Measurements from ENCODE around the gene CARS2. TPM values are rescaled to one million over a fixed set of nuclear protein-coding genes. Genes with fewer than 3 reads are reported as not detected.
A peak's percentile ranks its signal among the peaks of the same experiment; 100 is the strongest.

CARS2 gene
- total RNA-seq, 1 donor from 2014 or later: 152 TPM

- FAIRE-seq (no peak), DNase-seq (ENCODE audit: low read depth) (no peak)
- no peak for TF ChIP-seq CTCF (IDR thresholded peaks at IDR 0.05; ENCODE audit: insufficient read depth, low read length, severe bottlenecking)
- no peaks in the 10 kb centered on the region for H3K27me3 ChIP-seq (ENCODE audit: control insufficient read depth, insufficient read depth, low read length)
- H3K4me3 ChIP-seq (ENCODE audit: low read depth, low read length): no peak overlapping the region
- H3K36me3 ChIP-seq (ENCODE audit: control insufficient read depth, insufficient read depth, low read length): peaks cover 6% of the 10 kb centered on the region
Observed at GRCh38 chr13:110618780-110619179, 87.1 kb downstream of the CARS2 start.

GRCh38 chr13:110618167-110618566 is 87.7 kb downstream of the CARS2 start:
- TF ChIP-seq CTCF (IDR thresholded peaks at IDR 0.05; ENCODE audit: insufficient read depth, low read length, severe bottlenecking): no peak
- Histone ChIP-seq H3K27me3 (ENCODE audit: control insufficient read depth, insufficient read depth, low read length) (no peaks in the 10 kb centered on the region), H3K4me3 (ENCODE audit: low read depth, low read length) (no peak overlapping the region), H3K36me3 (ENCODE audit: control insufficient read depth, insufficient read depth, low read length) (peaks cover 3% of the 10 kb centered on the region)
- no peak for DNase-seq (ENCODE audit: low read depth)
- FAIRE-seq: no peak

- TF ChIP-seq CTCF (IDR thresholded peaks at IDR 0.05; ENCODE audit: insufficient read depth, low read length, severe bottlenecking): no peak
- no peaks in the 10 kb centered on the region for H3K27me3 ChIP-seq (ENCODE audit: control insufficient read depth, insufficient read depth, low read length)
- FAIRE-seq (no peak), DNase-seq (ENCODE audit: low read depth) (peak; percentile 69)
- no peaks in the 10 kb centered on the region for H3K36me3 ChIP-seq (ENCODE audit: control insufficient read depth, insufficient read depth, low read length)
- no peak overlapping the region for H3K4me3 ChIP-seq (ENCODE audit: low read depth, low read length)
Observed at GRCh38 chr13:110617321-110618072, 88.4 kb downstream of the CARS2 start.

GRCh38 chr13:110616103-110617101 is 89.5 kb downstream of the CARS2 start:
- FAIRE-seq (peak; percentile 50), DNase-seq (ENCODE audit: low read depth) (peak; percentile 77)
- TF ChIP-seq CTCF (IDR thresholded peaks at IDR 0.05; ENCODE audit: insufficient read depth, low read length, severe bottlenecking): no peak
- H3K27me3 ChIP-seq (ENCODE audit: control insufficient read depth, insufficient read depth, low read length): no peaks in the 10 kb centered on the region
- H3K36me3 ChIP-seq (ENCODE audit: control insufficient read depth, insufficient read depth, low read length): no peaks in the 10 kb centered on the region
- H3K4me3 ChIP-seq (ENCODE audit: low read depth, low read length): peak overlapping the region; percentile 69

- H3K27me3 ChIP-seq (ENCODE audit: control insufficient read depth, insufficient read depth, low read length): no peaks in the 10 kb centered on the region
- H3K4me3 ChIP-seq (ENCODE audit: low read depth, low read length): peak within 1 kb of the TSS; percentile 69
- no peak for TF ChIP-seq CTCF (IDR thresholded peaks at IDR 0.05; ENCODE audit: insufficient read depth, low read length, severe bottlenecking)
- DNase-seq (ENCODE audit: low read depth): peak; percentile 80
- FAIRE-seq: no peak
- H3K36me3 ChIP-seq (ENCODE audit: control insufficient read depth, insufficient read depth, low read length): no peaks in the 10 kb centered on the region
Observed at GRCh38 chr13:110615322-110616102, 90.4 kb downstream of the CARS2 start, which contains the start of gene NAXD. Gene NAXD, plus strand, starts transcription at chr13:110615545. Its CDS starts 57 bp downstream, at chr13:110615602.

All from bronchial epithelial cell (primary cell).